GM04504 (cell line): ENCODE data around the gene COPS3.

ENCODE experiments used
- DNase-seq: peaks from one replicate; pipeline ENCODE4 v3.0.0-alpha.2; 2012; ENCODE audit warnings: low read depth

Gene COPS3

DNA sequence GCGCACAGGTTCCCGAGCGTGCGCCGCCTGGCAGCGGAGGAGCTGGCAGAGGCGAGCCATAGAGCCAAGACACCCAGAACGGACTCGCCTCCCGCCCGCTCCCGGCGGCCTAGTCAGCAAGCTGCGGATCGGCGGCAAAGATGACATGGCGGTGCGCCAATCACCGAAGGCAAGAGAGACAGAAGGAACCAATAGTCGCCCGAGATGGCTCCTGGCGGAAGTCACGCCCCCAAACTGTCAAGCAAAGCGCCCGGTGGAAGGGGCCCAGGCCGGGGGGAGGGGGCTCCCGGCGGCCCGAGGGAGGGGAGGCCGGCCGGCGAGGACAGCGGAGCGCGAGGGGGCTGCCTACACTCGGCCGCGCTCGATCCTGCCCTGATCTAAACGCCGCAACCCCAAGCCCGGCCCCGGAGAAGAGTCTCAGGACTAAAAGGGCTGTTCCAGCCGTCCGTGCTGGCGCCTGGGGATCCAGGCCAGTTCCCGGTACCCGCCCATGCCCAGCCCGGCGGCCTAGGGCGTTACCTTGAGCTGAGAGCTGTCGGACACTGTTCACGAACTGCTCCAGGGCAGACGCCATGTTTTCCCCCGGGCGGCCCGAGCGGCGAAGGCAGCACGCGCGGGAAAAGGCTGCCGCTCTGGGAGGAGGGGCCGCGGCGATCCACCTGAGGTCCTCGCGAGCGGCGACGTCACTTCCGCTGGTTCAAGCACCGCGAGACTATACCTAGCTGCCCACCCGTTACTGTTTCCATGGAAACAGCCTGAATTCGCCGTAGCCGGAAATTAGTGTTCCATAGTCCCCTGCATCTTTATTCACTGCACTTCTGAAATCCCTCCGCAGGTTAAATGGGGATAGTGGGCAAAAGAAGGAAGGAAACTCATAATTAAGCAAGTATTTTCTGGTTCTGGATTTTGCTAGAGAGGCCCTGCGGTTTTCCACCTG, at the start of gene COPS3:
Gene COPS3, minus strand, starts transcription at position 634 of the 937 bp plus-strand sequence. Its CDS starts 60 bp downstream, at position 574.
- DNase-seq, result peak; percentile 95

DNA sequence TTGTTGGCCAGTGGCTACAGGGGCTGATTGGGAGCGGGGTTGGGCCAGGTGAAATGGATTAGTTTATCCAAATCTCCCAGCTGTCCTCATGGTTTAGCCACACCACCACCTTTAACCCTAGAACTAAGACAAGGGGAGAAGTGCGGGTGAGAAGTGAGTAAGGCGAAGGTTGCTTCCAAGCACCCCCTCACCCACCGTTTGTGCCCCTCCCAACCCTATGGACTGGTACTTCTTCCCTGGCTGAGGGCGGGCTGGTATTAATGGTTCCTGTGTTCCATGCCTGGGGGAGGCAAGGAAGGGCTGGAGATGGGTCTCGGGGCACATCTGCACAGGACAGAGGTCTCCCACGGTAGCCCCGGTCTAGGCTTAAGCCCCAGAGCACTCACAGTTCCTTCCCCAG, 47.2 kb upstream of the COPS3 start:
- no peak for DNase-seq

GRCh38 chr17:17326275-17326875, 45.3 kb upstream of the COPS3 start:
- no peak for DNase-seq

GRCh38 chr17:17325816-17326215, 44.8 kb upstream of the COPS3 start:
- DNase-seq, result no peak

DNA sequence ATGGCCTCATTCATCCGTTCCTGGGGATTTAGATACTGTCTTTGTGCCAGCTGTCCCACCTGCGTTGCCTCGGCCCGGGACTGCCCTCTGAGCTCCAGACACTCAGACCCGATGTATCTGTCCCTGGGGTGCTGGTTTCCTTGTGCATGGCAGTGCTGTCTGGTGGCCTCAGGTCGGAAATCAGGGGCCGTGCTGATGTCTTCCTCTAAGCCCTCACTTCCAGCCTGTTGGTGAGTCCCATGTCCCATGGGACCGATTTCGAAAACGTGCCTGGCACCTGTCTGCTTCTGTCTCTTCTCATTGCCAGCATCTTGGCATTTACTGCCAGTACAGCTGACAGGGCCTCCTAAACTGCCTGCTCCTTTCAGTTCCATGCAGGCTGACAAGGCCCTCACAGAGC, 44.2 kb upstream of the COPS3 start:
- DNase-seq, result no peak

DNA sequence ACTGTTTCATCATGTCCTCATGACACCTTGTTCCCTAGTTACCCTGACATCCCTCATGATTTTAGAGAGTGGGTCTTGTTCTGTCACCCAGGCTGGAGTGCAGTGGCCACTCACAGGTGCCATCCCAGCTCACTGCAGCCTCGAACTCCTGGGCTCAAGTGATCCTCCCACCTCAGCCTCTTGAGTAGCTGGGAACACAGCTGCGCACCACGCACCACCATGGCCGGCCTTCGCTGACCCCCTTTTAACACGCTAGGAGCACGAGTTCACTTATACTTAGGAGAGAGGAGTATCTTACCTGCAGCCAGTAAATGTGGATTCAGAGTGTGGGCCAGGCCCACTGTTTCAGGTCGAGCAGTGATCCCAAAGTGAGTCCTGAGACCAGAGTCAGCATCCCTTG, 43.6 kb upstream of the COPS3 start:
- DNase-seq, result no peak

DNA sequence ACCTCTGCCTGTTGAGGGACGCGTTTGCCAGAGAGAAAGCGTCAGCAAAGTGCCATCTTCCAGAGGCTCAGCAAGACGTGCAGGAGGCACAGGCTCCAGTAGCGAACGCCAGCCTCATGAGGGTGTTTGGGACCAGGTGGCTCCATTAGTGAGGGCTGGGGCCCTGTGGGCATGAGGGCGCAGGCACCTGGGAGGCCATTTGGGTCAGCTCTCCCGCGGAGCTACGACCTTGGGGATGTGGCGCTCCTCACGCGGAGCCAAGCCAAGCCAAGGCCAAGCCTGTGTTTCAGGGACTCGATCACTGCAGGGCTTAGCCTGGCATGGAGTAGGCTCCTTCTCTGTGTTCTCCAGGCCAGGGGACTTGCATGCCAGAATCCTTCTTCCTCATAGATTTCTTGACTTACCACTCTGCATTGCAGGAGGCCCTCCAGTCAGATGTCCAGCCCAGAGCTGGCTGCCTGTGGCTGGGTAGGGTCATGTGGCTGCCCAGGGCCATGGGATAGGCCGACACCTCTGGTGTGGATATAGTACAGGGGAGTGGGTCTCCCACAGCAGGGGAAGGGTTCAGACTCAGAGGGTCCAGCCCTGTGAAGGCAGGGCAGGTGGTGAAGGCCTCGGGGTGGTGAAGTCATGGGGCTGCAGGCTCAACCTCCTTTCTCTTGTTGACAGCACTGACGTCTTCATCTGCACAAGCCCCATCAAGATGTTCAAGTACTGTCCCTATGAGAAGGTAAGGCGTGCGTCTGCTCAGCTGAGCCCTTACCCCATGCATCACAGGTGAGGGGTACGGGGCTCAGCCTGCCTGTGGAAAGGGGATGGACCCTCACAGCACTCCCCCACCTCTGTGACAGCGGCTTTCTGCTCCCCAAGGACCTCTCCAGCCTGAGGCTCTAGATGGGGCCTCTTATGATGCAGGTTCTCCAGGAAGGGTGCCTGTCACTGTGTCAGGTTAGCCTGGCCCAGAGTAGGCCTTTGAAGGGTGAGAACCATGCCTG, 41.8 kb upstream of the COPS3 start:
- DNase-seq, result no peak

GRCh38 chr17:17321356-17322025, 40.4 kb upstream of the COPS3 start:
- no peak for DNase-seq

- DNase-seq, result no peak
Measured at GRCh38 chr17:17320911-17321220, 39.8 kb upstream of the COPS3 start.

DNA sequence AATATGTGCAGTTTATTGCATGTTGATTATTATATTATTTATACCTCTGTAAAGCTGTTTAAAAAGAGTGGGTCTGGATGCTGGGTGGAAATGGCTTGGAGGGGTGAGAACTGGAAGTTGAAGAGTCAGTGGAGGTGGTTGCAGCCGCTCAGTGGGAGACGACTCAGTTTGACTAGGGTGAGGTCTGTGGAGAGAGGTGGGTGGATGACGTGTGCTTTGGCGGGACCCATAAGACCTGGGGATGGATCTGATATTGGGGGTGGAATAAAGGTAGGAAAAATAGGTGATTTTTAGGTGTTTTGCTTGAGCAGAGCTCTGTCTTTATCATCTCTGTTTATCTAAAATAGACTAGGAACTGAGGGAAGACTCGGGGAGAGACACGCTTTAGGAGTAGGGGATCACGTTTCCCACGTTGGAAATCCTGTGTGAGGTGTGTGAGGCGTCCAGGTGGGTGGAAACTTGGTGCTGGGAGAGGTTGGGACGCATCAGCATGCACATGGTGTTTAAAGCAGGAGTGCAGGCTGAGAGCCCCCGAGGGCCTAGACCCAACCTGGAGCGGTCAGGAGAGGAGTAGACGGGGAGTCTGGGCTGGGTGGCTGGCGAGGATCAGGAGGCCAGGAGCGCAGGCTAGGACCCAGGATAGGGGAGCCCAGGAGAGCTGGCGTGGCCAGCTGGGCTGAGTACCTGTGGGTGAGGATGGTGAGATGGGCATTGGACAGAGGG, 39.3 kb upstream of the COPS3 start:
- no peak for DNase-seq

- DNase-seq, result no peak
Measured at GRCh38 chr17:17315142-17315821, 34.2 kb upstream of the COPS3 start.

GRCh38 chr17:17314501-17315071, 33.5 kb upstream of the COPS3 start:
- DNase-seq, result no peak

GRCh38 chr17:17313350-17313991, 32.4 kb upstream of the COPS3 start:
- no peak for DNase-seq

GRCh38 chr17:17309356-17309755, 28.3 kb upstream of the COPS3 start:
- no peak for DNase-seq

GRCh38 chr17:17305281-17305801, 24.3 kb upstream of the COPS3 start:
- no peak for DNase-seq

DNA sequence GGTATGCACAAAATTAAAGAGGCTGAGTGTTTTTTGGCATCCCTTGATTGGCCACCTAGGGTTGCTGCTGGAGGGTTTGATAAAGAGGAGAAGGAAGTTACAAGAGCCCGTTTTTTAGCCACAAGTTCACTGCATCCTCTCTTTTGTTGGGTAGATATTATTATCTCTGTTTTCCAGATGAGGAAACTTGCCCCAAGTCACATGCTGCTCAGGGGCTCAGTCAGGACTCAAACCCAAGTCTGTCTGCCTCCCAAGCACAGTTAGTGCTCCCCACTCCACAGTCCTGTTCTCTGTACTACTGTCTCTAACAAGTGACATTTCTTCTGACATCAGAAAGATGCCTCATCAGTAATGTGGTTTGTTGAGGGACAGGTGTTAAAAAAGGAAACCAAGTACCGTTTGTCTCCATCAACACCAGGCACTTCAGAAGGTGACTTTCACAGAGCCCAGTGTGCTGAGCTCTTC, 23.5 kb upstream of the COPS3 start:
- DNase-seq, result no peak

GRCh38 chr17:17303847-17304490, 22.9 kb upstream of the COPS3 start:
- no peak for DNase-seq

DNA sequence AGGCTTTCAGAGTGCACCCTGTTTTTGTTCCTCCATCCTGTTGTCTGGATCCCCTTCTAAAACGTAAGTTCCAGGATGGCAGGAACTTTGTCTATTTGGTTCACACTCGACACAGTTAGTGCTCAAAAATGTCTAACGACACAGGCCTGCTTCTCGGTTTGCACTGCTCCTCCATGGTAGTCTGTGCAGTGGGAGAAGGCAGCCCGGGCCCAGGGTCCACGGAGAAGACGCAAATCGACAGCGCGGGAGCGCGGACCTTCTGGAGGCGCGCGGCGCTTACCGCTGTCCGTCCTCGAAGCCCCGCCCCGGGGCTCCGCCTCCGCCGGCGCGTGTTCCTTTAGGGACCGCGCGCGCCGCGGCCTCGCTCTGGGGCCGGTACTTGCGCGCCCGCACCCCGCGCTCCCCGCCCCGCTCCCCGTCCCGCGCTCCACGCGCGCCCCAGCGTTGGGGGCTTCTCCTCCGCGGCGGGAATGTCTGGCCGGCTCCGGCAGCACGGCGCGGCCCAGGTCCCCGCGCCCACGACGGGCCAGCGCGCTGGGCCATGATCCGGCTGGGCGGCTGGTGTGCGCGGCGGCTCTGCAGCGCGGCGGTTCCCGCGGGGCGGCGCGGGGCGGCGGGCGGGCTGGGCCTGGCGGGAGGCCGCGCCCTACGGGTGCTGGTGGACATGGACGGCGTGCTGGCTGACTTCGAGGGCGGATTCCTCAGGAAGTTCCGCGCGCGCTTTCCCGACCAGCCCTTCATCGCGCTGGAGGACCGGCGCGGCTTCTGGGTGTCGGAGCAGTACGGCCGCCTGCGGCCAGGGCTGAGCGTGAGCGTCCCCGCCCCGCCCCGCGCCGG, 22.2 kb upstream of the COPS3 start, which contains the start of gene NT5M:
Gene NT5M, plus strand, starts transcription at position 364 of the 837 bp plus-strand sequence. Its CDS starts 178 bp downstream, at position 542.
- no peak for DNase-seq
